Measurements from ENCODE around the gene GFOD1.
"Not testable (repeated sequence)": the region's sequence is repeated elsewhere in the genome, so short reads cannot be mapped to it uniquely, and the experiment has no call there.

Gene GFOD1

DNA sequence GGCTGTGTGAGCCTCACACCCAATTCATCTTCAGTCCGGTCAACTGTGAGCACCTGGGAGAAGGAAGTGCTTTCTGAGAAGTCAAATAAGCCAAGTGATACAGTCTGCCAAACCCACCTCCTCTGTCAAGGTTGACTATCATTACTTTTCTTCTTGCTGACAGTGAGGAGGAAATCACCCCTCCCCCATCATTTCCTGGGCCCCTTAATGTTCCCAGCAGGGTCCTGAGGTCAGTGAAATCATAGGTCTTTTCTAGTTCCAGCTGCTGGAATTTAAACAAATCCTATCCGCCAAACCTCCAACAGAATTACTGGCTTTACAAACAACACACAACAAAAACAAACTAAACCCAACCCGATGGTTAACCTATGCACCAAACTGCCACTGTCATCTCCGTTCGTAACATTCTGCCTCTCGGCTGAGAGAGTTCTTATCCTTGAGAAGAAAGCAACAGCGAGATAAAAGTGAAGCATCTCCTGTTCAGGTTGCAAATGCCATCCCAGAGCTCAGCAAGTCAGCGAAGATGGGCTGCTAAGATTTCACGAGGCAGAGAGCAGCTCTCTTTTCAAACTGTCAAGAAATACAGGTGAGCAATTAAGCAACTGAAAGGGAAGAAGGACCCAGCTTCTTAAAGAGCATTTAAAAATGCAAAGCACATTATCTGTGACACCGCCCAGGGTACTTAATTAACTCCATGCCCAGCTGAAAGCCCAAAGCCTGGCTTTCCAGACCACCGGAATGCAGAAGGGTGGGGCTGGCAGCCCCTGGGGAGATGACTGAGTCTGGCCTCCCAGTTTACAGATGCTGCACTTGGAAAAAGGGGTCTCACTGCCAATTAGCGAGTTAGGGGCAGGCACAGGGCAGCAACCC is 24.7 kb downstream of the GFOD1 start:
- no peak for DNase-seq

DNA sequence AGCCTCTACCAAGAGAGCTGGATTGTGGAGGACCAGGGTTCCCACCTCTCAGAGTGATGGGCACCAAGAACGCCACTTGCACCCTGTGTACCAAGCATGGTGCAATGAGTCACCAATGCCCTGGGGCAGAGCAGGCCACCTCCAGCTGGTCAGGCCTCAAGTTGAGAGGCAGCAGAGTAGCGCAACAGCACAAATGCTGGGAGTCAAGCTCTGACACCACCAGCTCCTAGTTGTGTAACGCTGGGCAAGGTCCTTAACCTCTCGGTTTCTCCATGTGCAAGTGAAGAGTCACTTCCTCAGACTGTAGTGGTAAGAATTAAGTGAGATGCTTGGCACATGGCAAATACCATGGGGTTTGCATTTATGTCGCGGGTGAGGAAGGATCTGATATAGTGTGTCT is 25.6 kb downstream of the GFOD1 start:
- no peak for DNase-seq

DNA sequence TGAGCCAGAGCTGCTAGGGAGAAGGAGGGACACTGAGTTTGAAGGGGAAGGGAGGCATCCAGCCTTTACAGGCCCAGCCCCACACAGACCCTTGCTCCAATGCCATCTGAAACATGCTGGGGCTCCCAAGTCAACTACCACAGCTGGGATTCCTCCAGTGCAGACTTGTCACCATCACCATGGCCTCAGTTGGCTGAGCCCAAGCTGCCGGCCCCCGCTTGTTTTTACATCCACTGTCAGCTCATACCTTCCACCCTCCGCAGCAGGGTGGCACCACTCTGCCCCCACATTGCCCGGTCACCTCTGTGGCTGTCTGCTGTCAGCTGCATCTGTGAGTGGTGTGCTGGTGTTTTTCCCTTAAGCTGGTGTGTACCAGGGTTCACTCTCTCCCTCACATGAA is 26.1 kb downstream of the GFOD1 start:
- no peak for DNase-seq

DNA sequence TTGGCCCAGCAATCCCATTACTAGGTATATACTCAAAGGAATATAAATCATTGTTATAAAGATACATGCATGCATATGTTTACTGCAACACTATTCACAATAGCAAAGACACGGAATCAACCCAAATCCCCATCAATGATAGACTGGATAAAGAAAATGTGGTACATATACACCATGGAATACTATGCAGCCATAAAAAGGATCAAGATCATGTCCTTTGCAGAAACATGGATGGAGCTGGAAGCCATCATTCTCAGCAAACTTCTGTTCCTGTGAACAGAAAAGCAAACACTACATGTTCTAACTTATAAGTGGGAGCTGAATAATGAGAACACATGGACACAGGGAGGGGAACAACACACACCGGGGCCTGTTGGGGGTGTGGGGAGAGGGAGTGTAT is 27.1 kb downstream of the GFOD1 start:
- not testable (repeated sequence) for DNase-seq

DNA sequence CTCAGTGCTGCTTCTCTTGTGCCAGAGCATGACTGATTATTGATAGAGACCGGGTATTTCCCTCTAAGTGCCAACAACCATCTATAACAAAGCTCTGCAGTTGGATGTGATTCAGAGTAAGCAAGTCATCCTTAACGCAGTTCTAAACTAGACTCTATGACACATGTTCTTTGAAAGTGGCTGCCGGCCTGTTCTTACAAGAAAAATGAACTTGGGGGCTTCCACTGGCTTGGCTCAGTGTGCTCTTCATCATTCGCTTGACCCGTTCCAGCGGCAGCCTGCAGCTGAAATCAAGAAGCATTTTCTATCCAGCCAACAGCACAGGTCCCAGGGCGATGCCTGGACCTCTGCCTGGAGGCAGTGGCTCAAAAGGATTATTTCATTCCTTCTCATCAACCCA is 29.8 kb downstream of the GFOD1 start:
- no peak for DNase-seq

DNA sequence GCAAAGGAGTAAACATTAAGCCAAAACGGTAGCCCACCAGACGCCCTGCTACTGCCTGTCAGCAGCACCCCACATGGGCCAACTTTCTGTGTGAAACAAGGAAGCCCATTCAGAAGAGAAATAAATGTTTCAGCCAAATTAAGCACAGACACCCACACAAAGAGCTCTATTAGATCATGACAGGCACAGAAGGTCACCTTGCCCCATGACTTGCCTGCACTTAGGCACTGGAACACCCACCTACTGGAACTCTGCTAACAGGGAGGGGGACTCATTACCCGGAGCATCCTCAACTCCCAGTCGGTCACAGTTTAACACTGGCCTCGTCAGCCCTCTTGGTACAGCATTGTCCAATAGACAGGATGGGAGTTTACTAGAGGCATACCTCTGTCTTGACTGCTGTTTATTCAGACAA is 31.8 kb downstream of the GFOD1 start:
- DNase-seq, result peak; percentile 18

DNA sequence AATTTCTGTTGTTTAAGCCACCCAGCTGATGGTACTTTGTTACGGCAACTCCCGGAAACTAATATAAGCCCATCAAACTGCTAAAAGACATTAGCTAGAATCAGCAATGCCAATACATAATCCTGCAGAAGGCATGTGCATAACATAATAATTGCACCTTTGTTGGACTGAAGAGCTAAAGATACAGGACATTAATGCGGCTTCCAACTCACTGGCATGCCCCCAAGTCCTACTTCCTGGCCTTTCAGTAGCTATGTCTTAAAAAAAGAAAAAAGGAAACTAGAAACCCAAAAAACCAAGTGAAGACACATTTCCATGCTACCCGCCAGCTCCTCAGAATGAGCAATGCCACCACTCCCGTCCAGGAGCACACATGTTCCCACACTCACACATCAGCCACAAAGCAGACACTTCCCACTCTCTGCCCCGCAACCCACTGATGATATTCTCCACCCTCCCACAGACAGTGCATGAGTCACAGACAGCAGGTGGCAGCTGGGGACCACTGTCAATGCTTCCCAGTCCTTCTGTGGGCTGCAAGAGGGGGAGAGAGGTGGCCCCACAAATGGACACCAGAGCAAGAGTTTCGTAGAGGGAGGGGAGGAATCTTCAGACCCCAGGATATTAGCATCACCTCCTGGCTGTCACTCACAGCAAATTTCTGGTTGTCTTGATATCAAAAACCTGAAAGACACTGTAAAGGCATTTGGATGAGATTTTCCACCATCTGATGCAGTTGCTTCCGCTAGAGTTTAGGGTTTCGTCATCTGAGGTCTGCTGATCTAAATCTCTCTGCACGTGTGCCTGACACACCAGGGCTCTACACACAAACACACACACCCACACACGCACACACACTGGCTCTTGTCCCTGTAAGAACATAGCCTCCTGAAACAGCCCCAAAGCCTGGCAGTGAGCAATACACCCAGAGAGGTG is 32.8 kb downstream of the GFOD1 start:
- peak; percentile 91 for DNase-seq

DNA sequence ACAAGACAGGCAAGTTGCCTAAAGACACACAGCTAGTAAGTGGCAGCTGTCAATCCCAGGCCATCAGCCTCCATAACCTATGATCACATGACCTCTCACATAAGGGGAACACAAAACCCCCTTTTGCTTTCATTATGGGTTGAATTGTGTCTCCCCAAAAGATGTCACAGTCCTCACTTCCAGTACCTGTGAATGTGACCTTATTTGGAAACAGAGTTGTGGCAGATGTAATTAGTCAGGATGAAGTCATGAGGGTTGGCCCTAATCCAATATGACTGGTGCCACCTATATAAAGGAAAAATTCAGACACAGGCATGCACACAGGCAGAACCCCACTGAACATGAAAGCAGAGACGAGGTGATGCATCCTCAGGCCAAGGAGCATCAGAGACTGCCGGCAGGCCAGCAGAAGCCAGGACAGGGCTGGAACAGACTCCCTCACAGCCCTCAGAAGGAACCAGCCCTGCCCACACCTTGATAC is 33.6 kb downstream of the GFOD1 start:
- peak; percentile 66 for DNase-seq

DNA sequence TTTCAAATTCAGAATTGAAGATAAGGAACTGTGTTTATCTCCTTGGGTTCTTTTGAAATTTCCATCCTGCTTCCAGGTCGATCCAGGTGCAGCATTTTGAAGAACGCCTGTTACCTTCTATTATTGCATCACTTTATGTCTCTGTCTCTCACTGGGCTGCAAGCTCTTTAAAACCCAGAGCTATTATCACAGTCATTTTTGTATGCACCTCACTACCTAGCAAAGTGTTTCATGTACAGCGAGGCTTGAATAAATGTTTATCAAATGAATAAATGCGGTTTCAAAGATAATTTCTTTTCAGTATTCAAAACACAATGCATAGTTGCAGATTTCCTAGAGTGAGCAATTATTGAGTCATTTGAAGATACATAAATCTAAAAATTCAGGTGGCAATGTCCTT is 34.2 kb downstream of the GFOD1 start:
- DNase-seq, result no peak

DNA sequence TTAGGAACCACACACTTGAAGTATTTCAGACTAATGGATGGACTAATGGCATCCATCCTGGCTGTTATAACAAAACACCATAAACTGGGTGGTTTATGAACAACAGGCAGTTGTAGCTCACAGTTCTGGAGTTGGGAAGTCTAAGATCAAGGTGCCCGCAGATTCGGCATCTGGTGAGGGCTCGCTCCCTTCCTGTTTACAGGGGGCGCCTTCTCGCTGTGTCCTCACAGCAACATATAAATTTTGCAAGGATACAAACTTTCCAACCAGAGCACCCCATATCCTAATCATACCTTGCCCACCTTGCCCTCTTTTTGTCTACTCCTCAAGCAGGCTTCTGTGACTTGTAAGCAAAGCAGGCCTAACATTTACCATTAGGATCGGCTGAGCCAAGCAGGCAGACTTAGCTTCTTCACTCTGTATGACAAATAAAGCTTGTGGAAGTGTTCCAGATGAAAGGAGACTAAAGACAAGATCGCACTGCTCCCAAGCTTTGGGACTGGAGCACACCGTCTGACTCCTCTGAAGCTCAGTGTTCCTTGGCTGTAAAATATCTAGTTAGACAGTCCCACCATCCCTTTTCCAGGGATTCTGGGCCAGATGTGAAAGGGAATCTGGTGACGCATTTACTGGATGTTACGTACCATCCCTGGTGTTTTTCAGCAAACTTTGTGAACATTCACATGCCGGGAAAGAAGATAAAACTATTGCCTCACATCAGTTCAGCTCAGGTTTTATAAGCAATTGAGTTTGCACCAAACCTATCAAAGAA is 34.9 kb downstream of the GFOD1 start:
- DNase-seq, result no peak

DNA sequence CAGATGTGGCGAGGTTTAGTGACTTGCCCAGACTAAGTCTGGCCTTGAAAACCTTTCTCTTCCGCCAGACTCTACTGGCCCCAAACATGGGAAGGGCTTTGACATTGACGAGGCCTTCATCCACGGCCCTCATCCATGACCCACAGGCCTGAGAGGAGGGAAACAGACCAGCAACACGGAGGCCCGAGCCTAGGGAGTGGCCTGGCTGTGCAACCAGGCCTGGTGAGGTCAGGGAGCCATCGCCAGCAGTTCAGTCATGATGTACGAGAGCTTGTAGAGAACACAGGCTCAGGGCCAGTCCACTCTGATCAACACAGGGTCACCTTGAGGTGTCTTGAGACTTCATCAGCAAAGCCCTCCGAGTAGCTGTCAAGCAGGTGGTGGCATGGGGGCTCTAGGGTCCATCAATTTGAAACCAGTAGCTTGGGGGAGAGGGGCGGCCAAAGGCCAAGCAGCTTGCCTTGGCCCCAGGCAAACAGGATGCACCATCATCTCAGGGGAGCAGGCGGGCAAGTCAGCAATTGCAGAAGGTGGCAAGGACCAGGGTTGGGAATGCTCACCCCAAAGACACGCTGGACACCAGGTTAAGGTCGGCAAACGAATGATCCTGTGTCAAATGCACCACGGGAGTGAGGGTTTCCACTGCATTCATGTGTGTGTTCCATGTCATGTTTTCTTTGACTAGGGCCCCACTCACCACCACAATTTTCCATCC is 36.1 kb downstream of the GFOD1 start:
- no peak for DNase-seq

DNA sequence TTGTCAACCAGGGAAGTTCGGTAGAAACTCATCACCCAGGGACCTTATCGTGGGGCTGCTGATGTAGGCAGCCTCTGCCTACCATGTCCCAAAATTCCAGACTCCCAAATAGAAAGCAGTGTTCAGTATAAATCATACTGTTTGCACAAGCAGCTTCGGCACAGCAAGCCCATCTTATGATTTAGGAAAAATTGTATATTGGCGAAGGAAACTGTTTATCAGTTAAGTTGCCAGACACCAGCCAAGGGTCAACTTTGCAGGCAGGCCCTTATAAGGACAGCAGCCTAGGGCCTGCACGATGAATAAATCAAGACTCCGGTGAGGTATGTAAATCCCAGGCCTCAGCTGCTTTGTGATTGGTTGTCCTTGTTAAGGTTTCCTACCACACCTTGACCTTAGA is 36.8 kb downstream of the GFOD1 start:
- DNase-seq, result no peak

DNA sequence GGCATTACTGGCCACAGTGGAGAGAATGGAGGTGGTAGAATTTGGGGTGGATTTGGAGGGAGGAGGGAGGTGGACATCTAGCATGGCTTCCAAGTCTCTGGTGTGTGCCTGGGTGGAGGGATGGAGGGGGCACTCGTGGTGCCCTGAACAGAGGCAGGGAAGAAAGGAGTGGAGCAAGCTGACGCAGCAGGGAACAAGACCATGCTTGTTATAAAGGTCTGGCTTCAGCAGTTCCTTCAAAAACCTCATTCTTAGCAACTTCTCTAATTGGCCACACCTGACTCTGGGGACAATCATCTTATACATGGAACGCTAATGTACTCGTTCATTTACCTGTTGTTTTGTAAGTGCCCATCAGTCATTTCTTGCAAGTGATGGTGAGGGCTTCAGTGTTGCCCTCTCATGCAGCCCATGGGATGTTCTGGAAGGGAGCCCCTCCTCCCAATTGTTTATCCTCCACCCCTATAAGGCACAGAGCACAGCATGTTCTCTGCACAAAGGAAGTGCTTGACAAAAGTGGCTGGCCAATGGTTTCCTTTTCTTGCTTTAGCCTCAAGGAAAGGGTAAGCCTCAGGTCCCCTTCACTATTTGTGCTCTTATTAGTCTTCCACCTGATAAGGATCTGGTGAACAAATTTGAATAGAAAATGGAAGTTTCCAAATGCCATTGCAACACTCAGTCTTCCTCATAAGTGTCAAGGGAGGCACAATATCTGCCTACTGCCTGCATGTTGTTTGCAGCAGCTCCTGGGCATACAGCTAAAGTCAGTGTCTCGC is 39.3 kb downstream of the GFOD1 start:
- DNase-seq, result no peak

DNA sequence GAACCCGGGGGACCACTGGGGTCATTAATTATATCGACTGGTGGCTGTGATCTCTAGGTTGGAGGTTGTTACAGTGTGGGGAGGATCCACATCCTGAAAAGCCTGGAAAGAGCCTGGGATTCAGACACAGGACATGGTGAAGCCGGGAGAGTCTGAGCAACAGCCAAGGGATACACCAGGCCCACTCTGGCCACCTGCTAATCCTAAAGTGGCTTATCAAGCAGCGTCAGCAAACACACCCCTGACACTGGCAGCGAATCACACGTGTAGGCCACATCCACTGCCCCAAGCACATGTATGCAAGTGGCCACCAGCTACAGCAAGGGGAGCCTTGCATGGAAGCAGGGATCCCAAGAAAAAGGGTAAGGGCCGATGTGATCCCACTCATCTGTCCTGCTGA is 41.0 kb downstream of the GFOD1 start:
- DNase-seq, result no peak

DNA sequence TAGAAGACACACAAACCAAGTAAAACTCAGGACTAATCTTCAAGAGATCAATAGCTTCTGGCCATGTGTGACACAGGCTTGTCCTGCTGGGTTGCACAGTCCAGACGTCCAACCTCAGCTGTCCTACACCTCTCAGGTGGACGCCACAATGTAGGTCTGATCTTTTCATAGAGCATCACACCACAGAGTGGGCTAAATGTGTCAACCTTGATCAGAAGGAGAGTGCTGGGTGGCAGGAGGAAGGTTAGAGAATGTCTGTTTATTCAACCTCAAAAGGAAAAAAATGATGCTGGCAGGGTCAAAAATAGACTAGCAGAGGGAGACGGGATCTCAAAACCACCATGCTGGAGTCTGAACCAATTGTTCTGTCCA is 41.7 kb downstream of the GFOD1 start:
- no peak for DNase-seq

DNA sequence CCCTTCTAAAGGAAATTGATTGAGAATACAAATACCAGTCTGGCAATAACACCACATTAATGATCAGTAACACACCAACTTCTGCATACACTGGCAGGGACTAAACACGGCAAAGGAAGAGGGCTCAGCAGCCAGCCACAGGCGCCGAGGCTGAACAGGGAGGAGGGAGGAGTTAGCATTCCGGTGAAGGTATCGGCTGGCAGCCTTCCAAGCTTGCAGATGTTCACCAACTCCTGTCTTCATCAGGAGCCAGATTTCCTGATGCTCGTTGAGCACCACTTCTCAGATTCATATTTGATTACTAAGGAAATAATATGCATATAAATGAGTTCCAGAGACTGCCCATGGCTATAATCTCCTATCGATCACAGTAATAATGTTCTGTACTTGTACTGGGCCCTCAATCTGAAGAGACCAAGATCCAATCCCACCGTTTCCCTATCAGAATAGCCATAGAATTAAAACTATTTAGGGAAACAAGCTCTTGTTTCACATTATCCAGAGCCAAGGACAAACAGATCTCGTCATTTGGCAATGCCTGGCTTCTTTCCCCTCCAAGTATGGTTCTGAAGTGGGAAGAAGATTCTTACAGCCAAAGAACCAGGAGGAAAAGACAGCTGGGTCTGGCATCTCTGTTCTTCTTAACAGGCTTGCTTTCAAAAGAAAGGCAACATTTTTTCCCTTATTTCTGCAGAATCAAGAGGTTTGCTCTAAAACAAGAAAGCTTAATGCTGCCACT is 42.2 kb downstream of the GFOD1 start:
- no peak for DNase-seq

DNA sequence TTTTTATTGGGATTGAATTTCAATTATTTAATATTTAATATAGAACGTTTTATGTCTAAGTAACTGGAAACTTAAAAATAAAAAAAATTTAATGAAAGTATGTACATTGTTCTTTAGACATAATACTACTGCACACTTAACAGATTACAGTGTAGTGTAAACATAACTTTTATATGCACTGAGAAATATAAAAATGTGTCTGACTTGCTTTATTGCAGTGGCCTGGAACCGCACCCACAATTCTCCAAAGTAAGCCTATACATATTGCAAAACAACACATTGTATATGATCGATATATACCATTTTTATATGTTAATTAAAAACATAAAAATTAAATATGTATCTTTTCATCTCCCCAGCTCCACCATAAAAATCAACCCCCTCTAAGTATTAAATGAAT is 42.8 kb downstream of the GFOD1 start:
- no peak for DNase-seq

DNA sequence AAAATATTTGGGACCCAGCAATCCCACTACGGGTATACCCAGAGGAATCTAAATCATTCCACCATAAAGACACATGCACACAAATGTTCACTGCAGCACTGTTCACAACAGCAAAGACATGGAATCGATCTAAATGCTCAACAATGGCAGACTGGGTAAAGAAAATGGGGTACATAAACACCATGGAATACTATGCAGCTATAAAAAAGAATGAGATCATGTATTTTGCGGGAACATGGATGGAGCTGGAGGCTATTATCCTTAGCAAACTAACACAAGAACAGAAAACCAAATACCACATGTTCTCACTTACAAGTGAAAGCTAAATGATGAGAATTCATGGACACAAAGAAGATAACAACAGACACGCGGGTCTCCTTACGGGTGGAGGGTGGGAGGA is 43.4 kb downstream of the GFOD1 start:
- DNase-seq, result not testable (repeated sequence)

DNA sequence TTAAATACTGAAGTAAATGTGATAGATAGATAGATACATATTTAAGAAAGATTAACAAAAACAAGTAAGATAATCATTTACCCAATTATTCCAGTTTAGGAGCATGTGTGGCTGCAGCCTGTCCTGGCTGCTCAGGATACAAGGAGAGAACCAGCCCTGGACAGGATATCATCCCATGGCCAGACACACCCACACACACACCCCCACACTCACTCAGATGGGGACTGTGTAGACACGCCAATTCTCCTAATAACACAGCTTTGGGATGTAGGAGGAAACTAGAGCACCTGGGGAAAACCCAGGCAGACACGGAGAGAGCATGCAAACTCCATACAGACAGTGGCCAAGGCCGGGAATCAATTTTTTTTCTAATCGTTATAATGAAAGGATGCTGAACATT is 45.6 kb downstream of the GFOD1 start:
- no peak for DNase-seq

DNA sequence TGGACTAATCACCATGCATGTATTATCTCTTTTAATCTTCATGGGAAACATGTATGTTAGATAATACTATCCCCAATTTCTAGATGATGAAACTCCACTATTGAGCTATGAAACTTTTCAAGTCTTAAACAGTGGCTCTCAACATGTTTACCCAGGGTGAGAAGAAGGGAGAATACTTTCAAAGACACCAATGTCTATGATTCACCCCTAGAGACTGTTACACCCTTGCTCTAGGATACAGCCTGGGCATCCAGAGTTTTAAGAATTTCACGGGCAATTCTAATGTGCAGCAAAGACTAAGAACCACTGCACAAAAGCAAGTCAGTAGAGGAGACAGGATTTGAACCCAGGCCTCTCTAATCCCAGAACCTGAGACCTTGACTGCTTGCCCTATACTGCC is 47.8 kb downstream of the GFOD1 start:
- DNase-seq, result no peak

DNA sequence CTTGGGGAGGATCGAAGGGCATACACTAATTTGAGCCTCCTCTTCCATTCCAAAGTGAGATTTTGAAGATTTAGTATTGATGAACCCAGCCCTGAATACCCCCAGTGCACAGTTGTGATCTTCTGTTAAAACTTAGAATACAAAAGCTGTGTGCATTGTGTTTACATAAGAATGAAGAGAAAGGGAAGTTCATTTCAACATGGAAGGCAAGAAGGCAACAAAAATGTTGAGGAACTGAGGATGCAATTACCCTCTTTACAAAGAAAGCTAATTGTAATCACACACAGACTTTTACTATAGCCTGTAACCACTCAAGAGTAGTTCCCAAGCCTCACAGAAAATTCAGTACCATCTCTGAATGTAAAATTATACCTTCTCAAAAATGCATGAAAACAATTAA is 49.3 kb downstream of the GFOD1 start:
- no peak for DNase-seq

Measured in stimulated activated CD4-positive, alpha-beta T cell treated with anti-CD3 and anti-CD28 coated beads, Interleukin-4, amount 100 ng/mL, for 24 hours (primary cell).